Muscle of leg (tissue), 16 donors: ENCODE results near the gene KRT40. TPM values are rescaled to one million over a fixed set of nuclear protein-coding genes. Genes with fewer than 3 reads are reported as not detected.

ENCODE experiments used
- DNase-seq: peaks from one replicate; pipeline ENCODE4 v3.0.0; 2013
- H3K27ac ChIP-seq: one replicate; pipeline ENCODE4 v1.5.1; 2013; ENCODE audit warnings: mild to moderate bottlenecking, low read length, control low read depth
- H3K27me3 ChIP-seq: one replicate; pipeline ENCODE4 v1.6.1; 2013; ENCODE audit warnings: low read length; ENCODE audit not compliant: control insufficient read depth, insufficient read depth
- H3K36me3 ChIP-seq: one replicate; pipeline ENCODE4 v1.6.1; 2013; ENCODE audit warnings: low read length; ENCODE audit not compliant: control insufficient read depth, insufficient read depth
- H3K4me1 ChIP-seq: one replicate; pipeline ENCODE4 v1.6.1; 2013; ENCODE audit warnings: low read length; ENCODE audit not compliant: control insufficient read depth, insufficient read depth
- H3K4me3 ChIP-seq: one replicate; pipeline ENCODE4 v1.5.1; 2013; ENCODE audit warnings: low read length, control low read depth
- H3K9me3 ChIP-seq: replicated peaks from 2 replicates; pipeline ENCODE4 v1.6.1; 2013; ENCODE audit warnings: low read depth, low read length; ENCODE audit not compliant: control insufficient read depth
- WGBS: methylation state at CpG from one replicate; pipeline ENCODE4 v1.1.5; 2013; ENCODE audit warnings: missing lambda C conversion rate; ENCODE audit not compliant: insufficient coverage; 5-methylcytosine and 5-hydroxymethylcytosine counted together
- long read RNA-seq, 11 donors: transcript quantifications; one replicate each; lab custom pipeline, GENCODE V29; 2026
- polyA plus RNA-seq, 8 donors: library from polyadenylated mRNA; unstranded; fragments of 120-200 nt; gene quantifications; one replicate each; pipeline versions ENCODE4 v1.2.1 to v1.2.3, GENCODE V29; 2013; ENCODE audit warnings: inconsistent platforms in 1 of 8, low replicate concordance in 1 of 8; ENCODE audit not compliant: insufficient read length in 8 of 8, insufficient read depth in 1 of 8
- total RNA-seq: library from RNA; stranded (reverse); fragments of 120-200 nt; gene quantifications from one replicate; pipeline ENCODE4 v1.2.4, GENCODE V29; 2013

The KRT40 gene
- total RNA-seq: 11.0 TPM
- 10 to 100 TPM in 4 of 8 donors, 1 to 10 TPM in 4; 3.7 to 16.2 (median 10.1) TPM for polyA plus RNA-seq
- long read RNA-seq, donor 1: 0 reads
- long read RNA-seq, donor 2: 0 reads
- long read RNA-seq, donor 3: 0 reads
- long read RNA-seq, donor 4: 0 reads
- long read RNA-seq, donor 5, partial matches to known transcripts: 0 of 1 reads
- long read RNA-seq, donor 5, other reads (novel, unspliced or antisense): 0 of 1 reads
- long read RNA-seq, donor 6: 0 reads
- long read RNA-seq, donor 7, partial matches to known transcripts: 0 of 1 reads
- long read RNA-seq, donor 7, other reads (novel, unspliced or antisense): 0 of 1 reads
- long read RNA-seq, donor 8: 0 reads
- long read RNA-seq, donor 9: 0 reads
- long read RNA-seq, donor 10, partial matches to known transcripts: 0 of 1 reads
- long read RNA-seq, donor 10, other reads (novel, unspliced or antisense): 0 of 1 reads
- long read RNA-seq, donor 11, partial matches to known transcripts: 0 of 2 reads
- long read RNA-seq, donor 11, other reads (novel, unspliced or antisense): 0 of 2 reads

DNA sequence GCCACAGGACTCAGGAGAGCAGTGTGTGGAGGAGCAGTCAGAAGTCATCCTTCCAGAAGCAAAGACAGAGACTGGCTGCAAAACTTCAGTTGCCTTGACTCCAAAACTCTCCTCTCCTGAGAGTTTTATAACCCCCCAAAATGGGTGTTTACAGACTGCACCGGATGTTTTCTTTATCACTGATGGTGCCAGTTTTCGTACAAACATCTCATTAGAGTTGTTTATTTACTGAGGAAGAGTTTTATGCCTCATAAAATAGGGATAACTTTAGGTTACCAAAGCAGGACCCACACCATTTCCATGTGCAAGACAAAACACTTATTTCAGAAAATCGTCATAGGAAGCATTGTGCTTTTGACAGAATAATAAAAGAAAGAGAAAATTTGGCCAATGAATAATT, at the start of gene KRT40:
KRT40 (minus strand) TSS at position 101 of the 400 bp plus-strand sequence; CDS start at position 48, 53 bp downstream.
- Histone ChIP-seq H3K27ac (no peak within 1 kb of the TSS), H3K9me3 (no peaks in the 10 kb centered on the region), H3K4me3 (no peak within 1 kb of the TSS), H3K4me1 (peaks cover 14% of the 10 kb centered on the region), H3K36me3 (no peaks in the 10 kb centered on the region), H3K27me3 (peaks cover 3% of the 10 kb centered on the region)
- DNase-seq: no peak
- WGBS: no CpG with 5 or more reads among the region's 3 CpGs

- Histone ChIP-seq H3K9me3 (no peaks in the 10 kb centered on the region), H3K27ac (no peak within 1 kb of the TSS), H3K27me3 (no peaks in the 10 kb centered on the region), H3K4me3 (no peak within 1 kb of the TSS), H3K36me3 (no peaks in the 10 kb centered on the region), H3K4me1 (no peaks in the 10 kb centered on the region)
- 83% methylated on average over 12 of the region's 12 CpGs for WGBS
- no peak for DNase-seq
Observed at GRCh38 chr17:41029633-41030245, 45.6 kb upstream of the KRT40 start, which contains the start of gene KRTAP1-4. TSS of gene KRTAP1-4 (minus strand) at chr17:41030195. CDS start at chr17:41030078, 117 bp downstream.

GRCh38 chr17:41026715-41027471, 42.8 kb upstream of the KRT40 start, which contains the start of gene KRTAP1-5:
TSS of gene KRTAP1-5 (minus strand) at chr17:41027208. CDS start at chr17:41027155, 53 bp downstream.
- Histone ChIP-seq H3K27ac (no peak within 1 kb of the TSS), H3K36me3 (no peaks in the 10 kb centered on the region), H3K4me3 (no peak within 1 kb of the TSS), H3K27me3 (no peaks in the 10 kb centered on the region), H3K9me3 (no peaks in the 10 kb centered on the region), H3K4me1 (no peaks in the 10 kb centered on the region)
- 81% methylated on average over 7 of the region's 9 CpGs for WGBS
- peak; percentile 44 for DNase-seq

GRCh38 chr17:41024697-41025096, 40.6 kb upstream of the KRT40 start:
- H3K27me3 ChIP-seq: no peaks in the 10 kb centered on the region
- H3K9me3 ChIP-seq: peaks cover 3% of the 10 kb centered on the region
- no peak overlapping the region for H3K4me3 ChIP-seq
- H3K36me3 ChIP-seq: no peaks in the 10 kb centered on the region
- no CpG with 5 or more reads among the region's 3 CpGs for WGBS
- no peak overlapping the region for H3K27ac ChIP-seq
- no peak for DNase-seq
- no peaks in the 10 kb centered on the region for H3K4me1 ChIP-seq

- Histone ChIP-seq H3K4me1 (no peaks in the 10 kb centered on the region), H3K4me3 (no peak overlapping the region), H3K27me3 (no peaks in the 10 kb centered on the region), H3K9me3 (peaks cover 3% of the 10 kb centered on the region), H3K27ac (no peak overlapping the region), H3K36me3 (no peaks in the 10 kb centered on the region)
- no peak for DNase-seq
Observed at GRCh38 chr17:41020336-41020735, 36.2 kb upstream of the KRT40 start.

DNA sequence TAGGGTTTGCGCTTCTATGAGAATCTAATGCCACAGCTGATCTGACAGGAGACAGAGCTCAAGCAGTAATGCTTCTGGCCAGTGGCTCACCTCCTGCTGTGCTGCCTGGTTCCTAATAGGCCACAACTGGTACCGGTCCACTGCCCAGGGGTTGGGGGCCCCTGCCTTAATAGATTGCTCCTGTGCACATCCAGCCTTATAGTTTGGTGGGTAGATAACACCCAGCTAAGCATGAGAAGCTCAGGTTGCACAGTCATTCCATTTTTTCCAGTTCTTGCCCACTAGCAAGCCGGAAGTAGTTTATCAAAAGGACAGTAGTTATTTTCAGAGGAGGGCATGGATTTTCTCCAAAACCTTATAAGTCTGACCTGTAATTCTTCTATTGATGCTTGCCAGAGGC, 35.3 kb upstream of the KRT40 start:
- H3K4me1 ChIP-seq: no peaks in the 10 kb centered on the region
- no peak overlapping the region for H3K27ac ChIP-seq
- DNase-seq: no peak
- 100% methylated on average over 2 of the region's 3 CpGs for WGBS
- peaks cover 3% of the 10 kb centered on the region for H3K9me3 ChIP-seq
- no peak overlapping the region for H3K4me3 ChIP-seq
- H3K27me3 ChIP-seq: no peaks in the 10 kb centered on the region
- no peaks in the 10 kb centered on the region for H3K36me3 ChIP-seq

DNA sequence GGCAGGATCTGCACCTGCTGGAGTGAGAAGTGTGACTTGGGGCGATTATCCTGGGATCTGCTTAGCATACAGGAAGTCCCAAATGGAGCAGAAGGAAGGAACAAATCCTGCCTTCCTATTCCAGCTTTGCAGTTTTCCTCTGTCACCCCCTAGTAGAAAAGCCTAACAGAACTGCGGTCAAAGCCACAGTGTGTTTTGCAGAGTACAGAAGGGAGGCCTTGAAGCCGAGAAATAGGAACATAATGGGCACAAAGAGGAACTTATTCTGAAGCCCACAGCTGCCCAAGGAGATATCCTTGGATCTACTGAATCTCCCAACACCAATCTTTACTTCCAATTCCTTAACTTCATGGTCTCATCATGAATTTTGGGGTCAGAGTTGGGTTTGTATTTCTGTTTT, 34.4 kb upstream of the KRT40 start:
- H3K36me3 ChIP-seq: no peaks in the 10 kb centered on the region
- H3K27ac ChIP-seq: no peak overlapping the region
- no peak overlapping the region for H3K4me3 ChIP-seq
- no peaks in the 10 kb centered on the region for H3K4me1 ChIP-seq
- no peaks in the 10 kb centered on the region for H3K27me3 ChIP-seq
- H3K9me3 ChIP-seq: peaks cover 3% of the 10 kb centered on the region
- WGBS: 65% methylated on average over 2 of the region's 3 CpGs
- no peak for DNase-seq

DNA sequence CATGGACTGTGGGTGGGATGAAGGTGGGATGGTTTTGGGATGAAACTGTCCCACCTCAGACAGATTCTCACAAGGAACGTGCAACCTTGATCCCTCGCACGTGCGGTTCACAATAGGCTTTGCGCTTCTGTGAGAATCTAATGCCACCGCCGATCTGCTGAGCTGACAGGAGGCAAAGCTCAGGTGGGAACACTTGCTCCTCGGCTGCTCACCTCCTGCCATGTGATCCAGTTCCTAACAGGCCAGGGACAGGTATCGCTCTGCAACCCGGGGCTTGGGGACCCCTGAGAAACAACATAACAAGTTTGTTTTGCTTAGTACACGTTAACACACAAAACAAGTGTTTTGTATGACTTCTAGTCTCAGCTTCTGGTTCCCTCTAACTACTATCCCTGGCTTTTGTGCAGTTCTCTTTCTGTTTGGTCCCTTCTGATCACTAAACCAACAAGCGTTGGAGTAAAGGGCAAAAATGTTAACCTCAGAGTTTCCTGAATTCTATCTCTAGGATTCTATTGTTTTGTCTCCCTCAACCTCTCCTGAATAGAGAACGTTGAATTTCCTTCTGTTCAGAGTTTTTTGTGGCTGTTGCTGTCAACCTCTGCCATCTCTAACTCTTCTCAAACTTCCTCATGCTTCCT, 32.6 kb upstream of the KRT40 start:
- DNase-seq: no peak
- 84% methylated on average over 10 of the region's 13 CpGs for WGBS
- no peaks in the 10 kb centered on the region for H3K27me3 ChIP-seq
- peaks cover 3% of the 10 kb centered on the region for H3K4me1 ChIP-seq
- no peaks in the 10 kb centered on the region for H3K36me3 ChIP-seq
- no peak overlapping the region for H3K4me3 ChIP-seq
- no peak overlapping the region for H3K27ac ChIP-seq
- peaks cover 3% of the 10 kb centered on the region for H3K9me3 ChIP-seq

- Histone ChIP-seq H3K36me3 (no peaks in the 10 kb centered on the region), H3K4me3 (no peak overlapping the region), H3K27ac (no peak overlapping the region), H3K9me3 (no peaks in the 10 kb centered on the region), H3K4me1 (peaks cover 3% of the 10 kb centered on the region), H3K27me3 (no peaks in the 10 kb centered on the region)
- 68% methylated on average over 3 of the region's 7 CpGs for WGBS
- no peak for DNase-seq
Observed at GRCh38 chr17:41015454-41015853, 31.3 kb upstream of the KRT40 start.
